T-helper 1 cell (primary cell): Measurements from ENCODE around the gene TMEM52.
"Not testable (repeated sequence)": the region's sequence is repeated elsewhere in the genome, so short reads cannot be mapped to it uniquely, and the experiment has no call there.

Source experiments
- DNase-seq, 5 donors: peaks; one replicate each; pipeline ENCODE4 v3.0.0-alpha.2; 2012 to 2020

Gene TMEM52

DNA sequence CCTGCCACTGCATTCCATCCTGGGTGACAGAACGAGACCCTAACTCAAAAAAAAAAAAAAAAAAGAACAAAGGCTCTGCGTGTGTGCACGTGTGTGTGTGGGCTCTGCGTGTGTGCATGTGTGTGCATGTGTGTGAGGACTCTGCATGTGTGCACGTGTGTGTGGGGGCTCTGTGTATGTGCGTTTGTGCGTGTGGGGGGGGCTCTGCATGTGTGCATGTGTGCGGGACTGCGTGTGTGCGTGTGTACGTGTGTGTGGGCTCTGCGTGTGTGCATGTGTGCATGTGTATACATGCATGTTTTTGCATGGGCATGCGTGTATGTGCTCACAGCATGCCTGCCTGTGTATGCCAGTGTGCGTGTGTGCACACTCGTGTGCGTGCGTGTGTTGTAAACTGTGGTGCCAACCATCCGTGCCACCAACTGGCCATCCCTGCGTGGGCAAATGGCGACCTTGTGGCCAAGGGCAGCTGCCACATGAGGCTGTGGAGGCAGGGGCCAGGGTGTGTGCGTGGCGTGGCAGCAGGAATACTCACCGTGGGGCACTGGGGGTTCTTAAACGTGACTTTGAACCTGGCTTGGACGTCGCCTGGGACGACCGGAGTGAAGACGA lies 26.8 kb upstream of the TMEM52 start:
- no peak for DNase-seq

DNA sequence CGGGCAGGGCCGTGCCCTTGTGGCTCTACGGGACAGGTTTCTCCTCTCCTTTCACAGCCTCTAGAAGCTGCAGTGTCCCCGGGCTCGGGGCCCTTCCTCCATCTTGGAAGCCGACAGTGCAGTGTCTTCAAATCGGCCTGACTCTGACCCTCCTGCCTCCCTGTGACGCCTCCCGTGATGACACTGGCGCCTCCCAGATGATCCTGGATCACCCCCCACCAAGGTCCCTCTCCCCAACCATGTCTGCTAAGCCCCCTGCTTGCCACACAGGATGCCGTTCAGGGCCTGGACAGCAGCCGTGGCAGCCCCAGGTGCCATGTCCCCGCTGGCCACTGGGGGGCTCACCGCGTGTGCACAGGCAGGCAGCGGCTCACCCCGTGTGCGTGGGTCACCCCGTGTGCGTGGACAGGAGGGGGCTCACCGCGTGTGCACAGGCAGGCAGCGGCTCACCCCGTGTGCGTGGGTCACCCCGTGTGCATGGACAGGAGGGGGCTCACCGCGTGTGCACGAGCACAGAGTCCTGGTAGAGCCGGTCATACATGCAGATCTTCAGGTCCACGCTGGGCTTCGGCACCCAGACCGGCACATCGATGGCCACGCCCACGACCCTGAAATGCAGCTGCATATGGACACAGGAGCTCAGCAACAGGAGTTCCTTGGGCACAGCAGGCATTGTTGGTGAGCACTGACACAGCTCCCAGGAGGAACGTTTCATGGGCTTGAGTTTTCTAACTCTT lies 24.9 kb upstream of the TMEM52 start:
- DNase-seq = peak in 4 of 5 donors; percentile 29 to 46 (median 42)

GRCh38 chr1:1942753-1943656 lies 23.9 kb upstream of the TMEM52 start:
- no peak for DNase-seq

DNA sequence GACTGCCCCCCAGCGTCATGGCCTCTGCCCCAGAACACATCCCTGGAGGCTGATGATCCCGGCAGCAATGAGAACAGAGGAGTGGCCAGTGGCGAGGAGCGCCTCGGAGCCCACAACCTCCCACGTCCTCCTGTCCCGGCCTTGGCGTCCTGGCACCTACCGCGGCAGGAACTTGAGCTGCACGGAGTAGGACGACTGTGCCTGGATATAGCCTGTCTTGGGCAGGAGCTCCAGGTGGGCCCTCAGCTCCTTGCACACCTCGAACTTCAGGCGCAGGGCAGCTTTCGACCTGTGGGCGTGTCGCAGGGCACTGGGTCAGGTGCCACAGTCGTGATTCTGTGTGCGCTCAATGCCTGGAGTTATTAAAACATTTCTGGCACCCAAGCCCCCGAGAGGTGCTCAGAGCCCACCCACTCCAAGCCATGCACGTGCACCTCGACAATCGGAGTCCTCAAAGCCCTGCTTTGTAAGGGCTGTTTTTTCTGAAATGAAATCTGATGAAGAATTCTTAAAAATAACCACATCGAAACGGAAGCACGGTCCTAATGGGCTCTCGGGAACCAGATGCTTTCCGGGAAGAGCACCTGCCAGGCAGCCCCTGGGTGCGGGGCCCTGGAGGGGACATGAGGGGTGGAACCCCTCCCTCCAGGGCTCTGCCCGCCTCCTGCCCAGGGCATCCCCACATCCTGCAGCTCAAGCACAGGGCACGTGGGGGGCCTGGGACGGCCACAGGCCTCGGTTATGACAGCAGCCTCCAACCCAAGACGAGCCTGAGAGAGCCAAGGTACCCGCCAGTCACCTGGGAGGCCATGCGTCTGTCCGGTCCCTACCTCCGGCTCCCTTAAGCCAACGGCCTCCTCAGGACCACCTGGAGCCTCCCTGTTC lies 23.0 kb upstream of the TMEM52 start:
- no peak for DNase-seq

DNA sequence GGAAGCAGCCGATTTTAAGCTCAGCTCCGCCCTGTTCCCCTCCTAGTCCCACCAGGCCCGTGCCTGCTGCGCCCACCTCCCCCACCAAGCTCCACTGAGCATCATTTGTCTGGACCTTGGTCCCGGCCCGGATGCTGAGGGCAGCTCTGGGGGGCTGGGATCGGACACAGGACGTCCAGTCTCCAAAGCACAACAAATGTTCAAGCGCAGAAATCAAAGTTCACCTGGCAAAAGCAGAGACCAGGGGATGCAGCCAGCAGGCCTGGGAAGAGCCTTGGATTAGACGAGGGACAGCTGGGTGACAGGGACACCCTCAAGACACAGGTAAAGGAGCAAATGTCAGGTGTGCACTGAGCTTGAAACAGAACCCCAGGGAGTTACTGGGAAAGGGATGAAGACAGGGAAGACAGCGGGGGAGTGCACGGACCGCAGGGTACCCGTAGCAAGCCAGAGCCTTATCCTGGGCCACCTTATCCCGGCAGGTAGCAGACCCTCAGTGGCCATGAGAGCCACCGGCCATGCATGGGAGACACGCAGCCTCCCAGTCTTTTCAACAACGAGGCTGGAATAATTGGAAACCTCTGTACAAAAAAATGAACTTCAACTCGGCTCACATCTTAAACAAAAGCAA lies 22.2 kb upstream of the TMEM52 start:
- DNase-seq = no peak

DNA sequence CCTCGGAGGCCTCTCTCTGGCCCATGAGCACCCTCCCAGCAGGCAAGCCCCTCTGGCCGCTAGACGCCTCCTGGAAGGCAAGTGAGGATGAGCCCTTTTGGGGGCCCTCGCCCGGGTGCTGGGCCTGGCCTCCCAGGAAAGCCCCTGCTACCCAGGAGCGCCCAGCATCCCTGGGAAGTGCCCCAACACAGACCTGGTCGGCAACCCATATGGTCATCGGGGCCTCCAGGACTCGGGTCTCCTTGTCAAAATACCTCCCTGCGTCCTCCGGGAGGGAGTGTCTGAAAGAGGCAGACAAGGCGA lies 21.0 kb upstream of the TMEM52 start:
- no peak for DNase-seq

GRCh38 chr1:1939296-1940122 lies 20.4 kb upstream of the TMEM52 start:
- DNase-seq = no peak

DNA sequence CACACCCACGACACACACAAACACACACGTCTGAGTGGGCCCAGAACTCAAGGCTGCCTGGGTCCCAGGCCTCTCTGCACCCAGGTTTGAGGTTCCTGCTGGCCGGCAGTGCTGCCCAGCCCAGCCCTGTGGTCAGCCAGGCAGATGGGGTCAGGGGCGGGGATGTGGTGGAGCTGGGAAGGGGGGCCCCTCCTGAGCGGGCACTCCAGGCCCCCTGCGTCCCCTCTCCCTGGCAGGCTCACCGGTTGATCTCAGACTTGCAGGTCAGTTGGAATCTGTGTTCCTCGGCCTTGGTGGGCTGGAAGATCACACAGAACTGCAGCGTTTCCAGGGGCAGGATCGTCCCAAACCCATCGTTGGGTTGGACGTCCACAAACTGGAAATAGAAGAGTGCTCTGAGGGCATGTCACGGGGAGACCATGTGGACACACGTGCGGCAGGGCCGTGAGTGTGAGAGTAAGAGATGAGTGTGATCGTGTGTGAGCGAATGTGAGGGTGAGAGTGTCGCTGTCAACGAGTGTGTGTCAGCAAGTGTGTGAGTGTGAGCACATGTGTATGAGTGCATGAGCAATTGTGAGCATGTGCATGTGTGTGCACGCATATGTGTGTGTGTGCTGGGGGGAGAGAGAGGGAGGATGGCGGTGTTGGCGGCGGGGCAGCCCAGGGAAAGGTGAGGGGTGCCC lies 19.7 kb upstream of the TMEM52 start:
- no peak for DNase-seq

DNA sequence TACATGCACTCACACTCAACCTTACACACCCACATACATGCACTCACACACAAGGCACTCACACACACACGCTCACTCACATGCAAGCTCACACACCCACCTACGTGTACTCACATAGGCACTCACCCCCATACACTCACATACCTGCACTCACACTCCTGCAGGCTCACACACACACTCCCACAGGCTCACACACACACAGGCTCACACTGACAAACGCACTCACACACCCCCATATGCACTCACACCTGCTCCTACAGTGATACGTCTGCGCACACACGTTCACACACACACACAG lies 19.1 kb upstream of the TMEM52 start:
- DNase-seq = no peak

GRCh38 chr1:1937549-1938275 lies 18.6 kb upstream of the TMEM52 start:
- DNase-seq = no peak

GRCh38 chr1:1937061-1937460 lies 18.0 kb upstream of the TMEM52 start:
- no peak for DNase-seq

DNA sequence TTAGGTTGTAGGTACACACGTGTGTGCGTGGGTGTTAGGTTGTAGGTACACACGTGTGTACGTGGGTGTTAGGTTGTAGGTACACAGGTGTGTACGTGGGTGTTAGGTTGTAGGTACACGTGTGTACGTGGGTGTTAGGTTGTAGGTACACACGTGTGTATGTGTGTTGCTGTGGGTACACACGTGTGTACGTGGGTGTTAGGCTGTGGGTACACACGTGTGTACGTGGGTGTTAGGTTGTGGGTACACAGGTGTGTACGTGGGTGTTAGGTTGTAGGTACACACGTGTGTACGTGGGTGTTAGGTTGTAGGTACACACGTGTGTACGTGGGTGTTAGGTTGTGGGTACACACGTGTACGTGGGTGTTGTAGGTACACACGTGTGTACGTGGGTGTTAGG lies 15.8 kb upstream of the TMEM52 start:
- DNase-seq = not testable (repeated sequence)

- no peak for DNase-seq
Measured at GRCh38 chr1:1929639-1930545, 10.8 kb upstream of the TMEM52 start.

DNA sequence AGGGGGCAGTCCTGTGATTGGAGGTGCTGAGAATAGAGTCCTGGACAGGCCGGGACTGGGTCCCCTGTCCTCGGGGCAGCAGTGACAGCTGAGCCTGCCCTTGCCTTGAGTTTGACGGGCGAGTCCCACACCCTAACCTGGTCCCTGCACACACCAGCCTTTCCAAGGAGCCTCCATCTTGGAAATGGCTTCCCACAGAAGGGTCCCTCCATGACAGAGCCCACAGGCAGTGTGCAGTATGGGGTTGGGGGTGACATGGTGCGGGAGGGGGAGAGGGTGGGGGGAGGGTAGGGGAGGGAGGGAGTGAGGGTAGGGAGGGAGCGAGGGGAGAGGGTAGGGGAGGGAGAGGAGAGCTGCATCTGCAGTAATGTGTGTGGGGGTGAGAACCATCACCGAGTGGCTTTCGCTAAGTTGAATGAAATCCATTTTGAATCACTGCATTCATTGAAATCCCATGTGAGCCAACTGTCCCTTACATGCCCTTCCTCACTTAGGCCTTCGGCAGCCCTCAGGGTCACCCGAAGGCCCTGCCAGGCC lies 10.1 kb upstream of the TMEM52 start:
- no peak for DNase-seq

DNA sequence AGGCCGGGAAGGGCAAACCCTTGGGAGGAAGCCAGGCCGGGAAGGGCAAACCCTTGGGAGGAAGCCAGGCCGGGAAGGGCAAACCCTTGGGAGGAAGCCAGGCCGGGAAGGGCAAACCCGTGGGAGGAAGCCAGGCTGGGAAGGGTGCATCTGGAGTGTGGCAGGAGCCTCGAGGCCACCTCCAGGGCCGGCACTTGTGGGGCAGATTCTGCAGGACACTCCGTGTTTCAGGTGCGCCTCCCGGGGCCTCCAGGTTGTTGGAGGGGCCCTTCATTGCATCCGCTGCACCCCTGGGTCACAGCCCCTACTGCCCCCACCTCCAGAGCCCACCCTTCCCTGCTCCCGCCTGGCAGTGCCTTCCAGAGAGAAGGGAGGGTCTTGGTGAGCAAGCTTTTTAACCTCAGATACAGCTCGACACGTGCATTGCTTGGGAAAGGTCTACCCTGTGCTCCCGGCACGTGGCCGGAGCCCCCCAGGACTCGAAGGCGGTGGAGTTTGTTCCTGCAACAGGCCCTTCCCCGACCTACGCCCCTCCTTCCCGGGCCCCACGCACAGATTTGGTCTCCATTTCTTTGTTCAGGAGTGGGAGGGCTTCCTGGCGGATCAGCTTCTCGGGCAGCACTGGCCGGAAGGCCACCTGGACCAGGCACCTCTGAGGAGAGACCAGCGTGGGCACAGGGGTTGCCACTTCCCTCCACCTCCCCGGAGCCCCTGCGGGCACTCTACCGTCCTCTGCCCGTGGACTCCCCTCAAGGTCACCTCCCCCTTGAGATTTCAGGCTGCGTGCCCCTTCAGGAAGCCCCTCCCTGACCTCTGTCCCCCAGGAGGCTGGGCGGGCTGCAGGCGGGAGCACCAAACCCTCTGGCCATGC lies 9.4 kb upstream of the TMEM52 start:
- DNase-seq = no peak

- no peak for DNase-seq
Measured at GRCh38 chr1:1927751-1928150, 8.7 kb upstream of the TMEM52 start.

- DNase-seq = no peak
Measured at GRCh38 chr1:1926886-1927660, 8.0 kb upstream of the TMEM52 start.
